Neural cell (in vitro differentiated cells): ENCODE data around the gene FOXD2. TPM values are rescaled to one million over a fixed set of nuclear protein-coding genes. Genes with fewer than 3 reads are reported as not detected.

Experiments
- H2AFZ ChIP-seq: fragments of 200-600, 300-800 bp; sonication (generic), shearing (Covaris generic); 2 replicates; pipeline ENCODE4 v1.6.0; 2014; ENCODE audit warnings: low read depth, mild to moderate bottlenecking, antibody characterized with exemption, low read length, moderate library complexity
- H3F3A ChIP-seq: fragments of 200-600 bp; shearing (Covaris generic); 2 replicates; pipeline ENCODE4 v1.6.1; 2016; ENCODE audit warnings: mild to moderate bottlenecking, moderate library complexity, mixed read lengths, antibody characterized with exemption, low read length; ENCODE audit not compliant: insufficient read depth, poor library complexity, severe bottlenecking
- H3K27ac ChIP-seq: fragments of 200-600, 300-800 bp; sonication (generic), shearing (Covaris generic); 2 replicates; pipeline ENCODE4 v1.5.1; 2014; ENCODE audit warnings: mild to moderate bottlenecking, low read length, moderate library complexity
- H3K27me3 ChIP-seq: fragments of 300-800, 200-600 bp; sonication (generic), shearing (Covaris generic); 2 replicates; pipeline ENCODE4 v1.6.0; 2014; ENCODE audit warnings: mild to moderate bottlenecking, low read depth, low read length, moderate library complexity; ENCODE audit not compliant: insufficient read depth
- H3K36me3 ChIP-seq: fragments of 300-800, 200-600 bp; sonication (generic), shearing (Covaris generic); 2 replicates; pipeline ENCODE4 v1.5.1; 2014; ENCODE audit warnings: mild to moderate bottlenecking, antibody characterized with exemption, low read length, moderate library complexity; ENCODE audit not compliant: insufficient read depth
- H3K4me2 ChIP-seq: fragments of 300-800, 200-600 bp; sonication (generic), shearing (Covaris generic); 2 replicates; pipeline ENCODE4 v1.6.0; 2014; ENCODE audit warnings: mild to moderate bottlenecking, low read length
- H3K4me3 ChIP-seq: fragments of 300-800, 200-600 bp; sonication (generic), shearing (Covaris generic); 2 replicates; pipeline ENCODE4 v1.5.1; 2014; ENCODE audit warnings: mild to moderate bottlenecking, low read length, moderate library complexity
- H3K79me2 ChIP-seq: fragments of 200-600 bp; shearing (Covaris generic); replicated peaks from 2 replicates; pipeline ENCODE4 v1.6.0; 2014; ENCODE audit warnings: mild to moderate bottlenecking, low read length, moderate library complexity; ENCODE audit not compliant: insufficient read depth
- H3K9ac ChIP-seq: fragments of 300-800, 200-600 bp; sonication (generic), shearing (Covaris generic); 2 replicates; pipeline ENCODE4 v1.6.1; 2016; ENCODE audit warnings: mild to moderate bottlenecking, low read length, mixed read lengths
- H3K9me2 ChIP-seq: fragments of 200-600 bp; shearing (Covaris generic); 2 replicates; pipeline ENCODE4 v1.6.1; 2016; ENCODE audit warnings: mild to moderate bottlenecking, low read length, mixed read lengths; ENCODE audit not compliant: insufficient read depth
- H3K9me3 ChIP-seq: fragments of 200-600, 300-800 bp; sonication (generic), shearing (Covaris generic); 2 replicates; pipeline ENCODE4 v1.6.1; 2016; ENCODE audit warnings: mild to moderate bottlenecking, mixed run types, low read length, moderate library complexity, mixed read lengths
- H4K20me1 ChIP-seq: fragments of 200-600 bp; shearing (Covaris generic); 2 replicates; pipeline ENCODE4 v1.6.1; 2016; ENCODE audit warnings: mild to moderate bottlenecking, mixed run types; ENCODE audit not compliant: insufficient read depth
- EP300 ChIP-seq: fragments of 450-650 bp; conservative IDR thresholded peaks from 2 replicates; pipeline ENCODE4 v1.6.1; 2014; ENCODE audit warnings: antibody characterized with exemption, mild to moderate bottlenecking, moderate library complexity; ENCODE audit not compliant: poor library complexity, severe bottlenecking
- EZH2 ChIP-seq: fragments of 200-600, 300-800 bp; shearing (Covaris generic), sonication (generic); IDR thresholded peaks from 2 replicates; pipeline ENCODE4 v1.6.1; 2014; ENCODE audit warnings: antibody characterized with exemption, low read length, borderline replicate concordance, mild to moderate bottlenecking; ENCODE audit not compliant: insufficient read depth, poor library complexity, severe bottlenecking
- MXI1 ChIP-seq: fragments of 450-650 bp; conservative IDR thresholded peaks from 2 replicates; pipeline ENCODE4 v1.6.1; 2014; ENCODE audit warnings: antibody characterized with exemption, mild to moderate bottlenecking; ENCODE audit not compliant: poor library complexity, severe bottlenecking
- POLR2AphosphoS5 ChIP-seq: IDR thresholded peaks from 2 replicates; pipeline ENCODE4 v1.6.1; 2012
- RAD21 ChIP-seq: fragments of 450-650 bp; conservative IDR thresholded peaks from 2 replicates; pipeline ENCODE4 v1.6.1; 2014; ENCODE audit warnings: antibody characterized with exemption, mild to moderate bottlenecking, moderate library complexity
- SMC3 ChIP-seq: fragments of 450-650 bp; conservative IDR thresholded peaks from 2 replicates; pipeline ENCODE4 v1.6.1; 2014; ENCODE audit warnings: antibody characterized with exemption, mild to moderate bottlenecking, moderate library complexity; ENCODE audit not compliant: poor library complexity
- TAF1 ChIP-seq: IDR thresholded peaks from 2 replicates; pipeline ENCODE4 v1.6.1; 2012; ENCODE audit warnings: low read depth
- polyA plus RNA-seq: library from polyadenylated mRNA; depleted of rRNA; stranded (reverse); fragments of >200 nt; gene quantifications from 2 replicates; pipeline ENCODE4 v1.2.3, GENCODE V29; 2014
- TF ChIP-seq, protein P1 (sequence below): fragments of 450-650 bp; IDR thresholded peaks from 2 replicates; pipeline ENCODE4 v1.5.1; 2014; ENCODE audit warnings: antibody characterized with exemption, mild to moderate bottlenecking, moderate library complexity; ENCODE audit not compliant: poor library complexity, severe bottlenecking
- TF ChIP-seq, protein P2 (sequence below): IDR thresholded peaks from 2 replicates; pipeline ENCODE4 v1.6.1; 2012; ENCODE audit warnings: borderline replicate concordance

FOXD2 gene
- polyA plus RNA-seq, 1 donor from 2014 or later: not detected

DNA sequence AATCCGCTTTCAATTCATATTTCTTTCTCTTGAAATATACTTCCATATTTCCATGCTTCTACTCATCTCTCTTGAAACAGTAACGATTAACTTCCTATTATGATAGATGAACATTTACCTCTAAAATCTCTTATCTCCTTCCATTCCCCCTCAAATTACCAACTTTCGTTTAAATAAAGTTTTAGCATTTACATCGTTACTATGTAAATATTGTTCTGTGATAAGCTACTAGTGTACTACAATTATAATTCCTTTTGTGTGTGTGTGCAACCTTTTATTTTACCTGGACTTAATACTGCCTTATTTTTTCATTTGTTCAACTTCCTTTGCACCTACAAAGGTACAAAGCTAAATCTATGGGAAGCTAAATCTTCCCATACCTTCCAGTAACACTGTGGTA, 17.3 kb upstream of the FOXD2 start:
- Histone ChIP-seq H3K9me2 (no peaks in the 10 kb centered on the region), H4K20me1 (no peaks in the 10 kb centered on the region), H3K36me3 (no peaks in the 10 kb centered on the region), H3K27ac (no peak overlapping the region), H3K9me3 (no peaks in the 10 kb centered on the region), H3K9ac (no peak overlapping the region), H3K27me3 (peaks cover 79% of the 10 kb centered on the region), H2AFZ (no peak overlapping the region), H3K4me3 (no peak overlapping the region), H3K79me2 (no peaks in the 10 kb centered on the region), H3K4me2 (no peak overlapping the region), H3F3A (no peaks in the 10 kb centered on the region)
- TF ChIP-seq MXI1 (no peak), EP300 (no peak), POLR2AphosphoS5 (no peak), EZH2 (no peak), RAD21 (no peak), SMC3 (no peak), TAF1 (no peak)
- TF ChIP-seq, protein P1, sequence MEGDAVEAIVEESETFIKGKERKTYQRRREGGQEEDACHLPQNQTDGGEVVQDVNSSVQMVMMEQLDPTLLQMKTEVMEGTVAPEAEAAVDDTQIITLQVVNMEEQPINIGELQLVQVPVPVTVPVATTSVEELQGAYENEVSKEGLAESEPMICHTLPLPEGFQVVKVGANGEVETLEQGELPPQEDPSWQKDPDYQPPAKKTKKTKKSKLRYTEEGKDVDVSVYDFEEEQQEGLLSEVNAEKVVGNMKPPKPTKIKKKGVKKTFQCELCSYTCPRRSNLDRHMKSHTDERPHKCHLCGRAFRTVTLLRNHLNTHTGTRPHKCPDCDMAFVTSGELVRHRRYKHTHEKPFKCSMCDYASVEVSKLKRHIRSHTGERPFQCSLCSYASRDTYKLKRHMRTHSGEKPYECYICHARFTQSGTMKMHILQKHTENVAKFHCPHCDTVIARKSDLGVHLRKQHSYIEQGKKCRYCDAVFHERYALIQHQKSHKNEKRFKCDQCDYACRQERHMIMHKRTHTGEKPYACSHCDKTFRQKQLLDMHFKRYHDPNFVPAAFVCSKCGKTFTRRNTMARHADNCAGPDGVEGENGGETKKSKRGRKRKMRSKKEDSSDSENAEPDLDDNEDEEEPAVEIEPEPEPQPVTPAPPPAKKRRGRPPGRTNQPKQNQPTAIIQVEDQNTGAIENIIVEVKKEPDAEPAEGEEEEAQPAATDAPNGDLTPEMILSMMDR: no peak
- TF ChIP-seq, protein P2, sequence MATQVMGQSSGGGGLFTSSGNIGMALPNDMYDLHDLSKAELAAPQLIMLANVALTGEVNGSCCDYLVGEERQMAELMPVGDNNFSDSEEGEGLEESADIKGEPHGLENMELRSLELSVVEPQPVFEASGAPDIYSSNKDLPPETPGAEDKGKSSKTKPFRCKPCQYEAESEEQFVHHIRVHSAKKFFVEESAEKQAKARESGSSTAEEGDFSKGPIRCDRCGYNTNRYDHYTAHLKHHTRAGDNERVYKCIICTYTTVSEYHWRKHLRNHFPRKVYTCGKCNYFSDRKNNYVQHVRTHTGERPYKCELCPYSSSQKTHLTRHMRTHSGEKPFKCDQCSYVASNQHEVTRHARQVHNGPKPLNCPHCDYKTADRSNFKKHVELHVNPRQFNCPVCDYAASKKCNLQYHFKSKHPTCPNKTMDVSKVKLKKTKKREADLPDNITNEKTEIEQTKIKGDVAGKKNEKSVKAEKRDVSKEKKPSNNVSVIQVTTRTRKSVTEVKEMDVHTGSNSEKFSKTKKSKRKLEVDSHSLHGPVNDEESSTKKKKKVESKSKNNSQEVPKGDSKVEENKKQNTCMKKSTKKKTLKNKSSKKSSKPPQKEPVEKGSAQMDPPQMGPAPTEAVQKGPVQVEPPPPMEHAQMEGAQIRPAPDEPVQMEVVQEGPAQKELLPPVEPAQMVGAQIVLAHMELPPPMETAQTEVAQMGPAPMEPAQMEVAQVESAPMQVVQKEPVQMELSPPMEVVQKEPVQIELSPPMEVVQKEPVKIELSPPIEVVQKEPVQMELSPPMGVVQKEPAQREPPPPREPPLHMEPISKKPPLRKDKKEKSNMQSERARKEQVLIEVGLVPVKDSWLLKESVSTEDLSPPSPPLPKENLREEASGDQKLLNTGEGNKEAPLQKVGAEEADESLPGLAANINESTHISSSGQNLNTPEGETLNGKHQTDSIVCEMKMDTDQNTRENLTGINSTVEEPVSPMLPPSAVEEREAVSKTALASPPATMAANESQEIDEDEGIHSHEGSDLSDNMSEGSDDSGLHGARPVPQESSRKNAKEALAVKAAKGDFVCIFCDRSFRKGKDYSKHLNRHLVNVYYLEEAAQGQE: no peak

DNA sequence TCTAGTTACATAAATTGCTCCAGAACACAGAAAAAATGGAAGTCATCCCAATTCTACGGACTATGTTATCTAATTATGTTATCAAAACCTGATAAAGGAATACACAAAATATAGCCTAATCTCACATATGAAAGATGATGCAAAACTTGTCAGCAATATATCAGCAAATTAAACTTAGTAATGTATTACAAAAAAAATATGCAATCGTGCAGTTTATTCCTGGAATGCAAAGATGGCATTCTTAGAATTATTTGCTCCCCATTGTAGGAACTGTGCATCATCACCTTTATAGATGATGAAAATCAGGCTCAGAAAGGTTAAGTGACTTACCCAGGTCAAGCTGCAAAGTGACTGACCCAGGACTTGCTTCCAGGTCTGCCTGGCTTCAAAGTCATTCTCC, 14.0 kb upstream of the FOXD2 start:
- Histone ChIP-seq H3K36me3 (no peaks in the 10 kb centered on the region), H3K27ac (no peak overlapping the region), H3K27me3 (peaks cover 67% of the 10 kb centered on the region), H2AFZ (no peak overlapping the region), H3F3A (no peaks in the 10 kb centered on the region), H3K79me2 (no peaks in the 10 kb centered on the region), H3K9me2 (no peaks in the 10 kb centered on the region), H3K9ac (no peak overlapping the region), H3K9me3 (no peaks in the 10 kb centered on the region), H3K4me3 (no peak overlapping the region), H3K4me2 (no peak overlapping the region), H4K20me1 (no peaks in the 10 kb centered on the region)
- TF ChIP-seq RAD21: no peak
- TF ChIP-seq EZH2: no peak
- TF ChIP-seq POLR2AphosphoS5: no peak
- no peak for TF ChIP-seq MXI1
- no peak for TF ChIP-seq TAF1
- TF ChIP-seq, protein P2: no peak
- TF ChIP-seq, protein P1: no peak
- no peak for TF ChIP-seq EP300
- TF ChIP-seq SMC3: no peak
